Measurements from ENCODE around the gene THSD8.
"Not testable (repeated sequence)": the region's sequence is repeated elsewhere in the genome, so short reads cannot be mapped to it uniquely, and the experiment has no call there.

Gene THSD8

GRCh38 chr19:12793290-12794195 is 8.3 kb upstream of the THSD8 start:
- FAIRE-seq: peak; percentile 73

DNA sequence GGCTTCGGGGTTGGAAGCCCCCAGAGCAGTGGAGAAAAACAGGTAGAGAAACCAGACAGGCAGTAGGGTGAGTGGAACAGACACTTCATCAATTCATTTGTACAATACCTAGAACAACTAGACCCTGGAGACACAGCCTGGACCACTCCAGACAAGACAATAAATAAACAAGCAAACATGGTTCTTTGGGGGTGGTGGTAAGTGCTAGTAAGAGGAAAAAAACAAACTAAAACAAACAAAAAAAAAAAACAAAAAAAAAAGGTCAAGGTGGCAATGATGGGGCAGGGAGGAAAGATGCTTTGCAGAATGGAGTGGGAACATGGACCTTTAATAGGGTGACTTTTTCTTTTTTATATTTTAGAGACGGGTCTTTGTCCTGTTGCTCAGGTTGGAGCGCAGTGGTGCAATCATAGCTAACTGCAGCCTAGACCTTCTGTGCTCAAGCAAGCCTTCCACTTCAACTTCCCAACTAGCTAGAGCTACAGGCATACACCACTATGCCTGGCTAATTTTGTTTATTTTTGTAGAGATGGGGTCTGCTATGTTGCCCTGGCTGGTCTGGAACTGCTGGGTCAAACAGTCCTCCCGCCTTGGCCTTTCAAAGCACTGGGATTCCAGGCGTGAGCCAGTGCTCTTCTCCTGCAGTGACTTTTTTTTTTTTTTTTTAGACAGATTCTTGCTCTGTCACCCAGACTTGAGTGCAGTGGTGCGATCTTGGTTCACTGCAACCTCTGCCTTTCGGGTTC is 7.5 kb upstream of the THSD8 start:
- no peak for FAIRE-seq

DNA sequence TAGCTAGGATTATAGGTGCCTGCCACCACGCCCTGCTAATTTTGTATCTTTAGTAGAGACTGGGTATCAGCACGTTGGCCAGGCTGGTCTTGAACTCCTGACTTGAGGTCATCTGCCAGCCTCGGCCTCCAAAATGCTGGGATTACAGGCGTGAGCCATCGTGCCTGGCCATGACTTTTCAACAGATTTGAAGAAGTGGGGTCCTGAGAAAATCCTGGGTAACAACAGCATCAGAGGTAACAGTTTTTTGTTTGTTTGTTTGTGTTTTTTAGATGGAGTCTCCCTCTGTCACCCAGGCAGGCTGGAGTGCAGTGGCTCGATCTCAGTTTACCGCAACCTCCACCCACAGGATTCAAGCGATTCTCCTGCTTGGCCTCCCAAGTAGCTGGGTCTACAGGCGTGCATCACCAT is 6.9 kb upstream of the THSD8 start:
- FAIRE-seq: no peak

DNA sequence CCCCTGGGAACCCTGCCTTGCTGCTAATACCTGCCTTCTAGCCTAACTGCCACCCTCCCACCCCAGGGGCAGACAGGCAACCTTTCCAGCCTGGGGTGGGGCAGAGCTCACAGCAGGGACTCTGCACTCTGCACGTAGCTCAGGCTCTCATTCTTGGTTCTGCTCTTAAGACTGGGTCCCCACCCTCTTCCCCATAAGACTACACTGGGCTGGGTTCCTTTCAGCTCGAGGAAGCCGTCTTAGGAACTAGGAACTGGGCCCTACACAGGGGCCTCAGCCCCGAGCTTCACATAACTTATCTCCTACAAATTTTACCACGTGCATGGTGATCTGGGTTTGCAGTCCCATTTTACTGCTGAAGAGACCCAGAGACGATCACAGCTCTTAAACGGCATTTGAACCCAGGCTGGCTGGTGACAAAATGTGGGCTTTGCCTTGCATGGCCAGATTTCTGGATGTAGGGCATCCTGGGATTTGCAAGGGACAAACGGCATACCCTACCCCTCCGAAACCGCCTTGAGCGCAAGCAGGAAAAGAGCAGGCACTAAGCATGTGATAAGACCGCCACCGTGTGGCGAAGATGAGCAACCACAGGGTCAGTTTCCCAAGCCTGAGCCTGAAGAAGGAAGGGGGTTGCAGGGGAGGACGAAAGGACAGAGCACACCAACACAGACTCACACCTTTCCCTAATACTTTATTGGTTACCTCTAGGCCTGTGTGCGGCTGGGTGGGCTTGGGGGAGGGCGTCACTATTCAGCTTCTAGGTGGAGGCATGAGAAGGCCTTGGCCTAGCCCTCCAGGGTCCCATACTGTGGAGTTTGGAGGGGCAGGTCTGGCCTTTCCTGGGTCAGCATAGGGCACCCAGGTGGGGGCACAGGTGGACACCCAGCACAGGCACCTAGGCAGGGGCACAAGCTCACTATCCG is 5.5 kb upstream of the THSD8 start:
- FAIRE-seq: peak; percentile 91

GRCh38 chr19:12797141-12797587 is 4.7 kb upstream of the THSD8 start:
- no peak for FAIRE-seq

DNA sequence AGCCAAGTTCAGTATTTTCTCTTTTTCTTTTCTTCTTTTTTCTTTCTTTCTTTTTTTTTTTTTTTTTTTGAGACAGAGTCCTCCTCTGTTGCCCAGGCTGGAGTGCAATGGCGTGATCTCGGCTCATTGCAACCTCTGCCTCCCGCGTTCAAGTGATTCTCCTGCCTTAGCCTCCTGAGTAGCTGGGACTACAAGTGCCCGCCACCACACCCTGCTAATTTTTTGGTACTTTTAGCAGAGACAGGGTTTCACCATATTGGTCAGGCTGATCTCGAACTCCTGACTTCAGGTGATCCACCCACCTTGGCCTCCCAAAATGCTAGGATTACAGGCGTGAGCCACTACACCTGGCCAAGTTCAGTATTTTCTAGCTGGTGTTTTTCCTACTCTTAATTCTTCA is 4.3 kb upstream of the THSD8 start:
- FAIRE-seq: not testable (repeated sequence)

GRCh38 chr19:12799742-12800465 is 2.0 kb upstream of the THSD8 start:
- no peak for FAIRE-seq

GRCh38 chr19:12800466-12800770 is 1.5 kb upstream of the THSD8 start:
- no peak for FAIRE-seq

DNA sequence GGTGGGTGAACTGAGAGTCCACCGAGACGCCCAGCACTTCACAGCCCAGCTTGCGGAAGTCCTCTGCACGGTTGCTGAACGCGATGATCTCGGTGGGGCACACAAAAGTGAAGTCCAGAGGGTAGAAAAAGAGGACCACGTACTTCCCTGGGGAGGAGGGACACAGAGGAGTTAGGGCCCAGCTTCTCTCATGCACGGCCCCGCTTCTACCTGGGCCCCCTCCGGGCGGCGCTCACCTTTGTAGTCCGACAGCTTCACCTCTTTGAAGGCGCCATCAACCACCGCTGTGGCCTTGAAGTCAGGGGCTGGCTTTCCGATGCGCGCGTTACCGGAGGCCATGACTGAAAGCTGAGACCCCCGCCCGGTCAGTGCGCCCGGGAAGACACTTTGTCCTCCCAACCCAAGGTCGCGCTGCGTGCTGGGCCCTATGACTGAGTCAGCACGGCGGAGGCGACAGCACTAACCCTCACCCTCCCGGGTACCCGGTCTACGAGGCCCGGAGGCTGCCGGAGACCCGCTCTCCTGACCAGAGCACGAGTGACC is 875 bp upstream of the THSD8 start:
- FAIRE-seq: no peak

DNA sequence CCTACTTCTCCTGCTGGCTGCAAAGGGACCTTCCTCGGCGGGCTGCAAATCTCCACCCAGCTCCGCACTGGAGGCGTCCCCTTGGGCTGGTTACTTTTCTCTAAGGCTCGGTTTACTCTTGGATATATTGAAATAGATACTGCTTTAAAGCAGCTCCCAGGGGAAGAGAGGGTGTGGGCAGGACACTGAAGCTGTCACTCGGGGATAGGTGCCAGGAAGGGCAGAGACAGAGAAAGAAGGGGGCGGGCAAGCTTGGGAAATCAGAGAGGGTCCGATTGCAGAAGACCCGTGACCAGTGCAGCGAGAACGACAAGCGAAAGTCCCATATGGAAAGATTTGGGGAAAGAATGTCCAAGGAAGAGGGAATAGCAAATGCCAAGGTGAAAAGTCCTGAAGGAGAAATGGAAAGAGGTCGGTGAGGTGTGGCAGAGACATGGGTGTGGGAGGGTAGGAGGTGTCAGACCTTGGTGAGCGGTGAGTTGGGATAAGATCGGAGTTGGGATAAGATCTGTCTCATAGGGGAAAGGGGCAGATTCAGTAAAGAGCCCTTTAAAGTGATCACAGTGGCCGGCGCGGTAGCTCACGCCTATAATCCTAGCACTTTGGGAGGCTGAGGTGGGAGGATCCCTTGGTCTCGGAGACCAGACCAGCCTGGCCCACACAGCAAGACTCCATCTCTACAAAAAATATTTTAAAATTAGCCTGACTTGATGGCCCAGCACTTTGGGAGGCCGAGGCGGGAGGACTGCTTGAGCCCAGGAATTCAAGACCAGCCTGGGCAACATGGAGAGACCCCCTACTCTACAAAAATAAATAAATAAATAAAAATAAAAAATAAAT is 618 bp downstream of the THSD8 start:
- no peak for FAIRE-seq

DNA sequence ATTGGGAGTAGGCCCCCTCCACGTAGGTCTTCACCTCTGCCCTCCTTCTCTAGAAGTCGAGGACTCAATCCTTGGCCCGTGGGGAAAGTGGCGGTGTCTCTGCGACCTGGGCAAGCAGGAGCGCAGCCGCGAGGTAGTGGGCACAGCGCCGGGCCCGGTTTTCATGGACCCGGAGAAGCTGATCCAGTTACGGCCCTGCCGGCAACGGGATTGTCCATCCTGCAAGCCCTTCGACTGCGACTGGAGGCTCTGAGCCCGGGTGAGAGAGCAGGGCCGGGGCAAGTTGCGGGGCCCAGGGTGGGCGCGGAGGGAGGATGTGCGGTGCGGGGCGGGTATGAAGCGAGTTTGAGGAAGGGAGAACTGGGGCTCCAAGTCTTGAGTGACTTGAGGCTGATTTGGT is 2.2 kb downstream of the THSD8 start:
- FAIRE-seq: no peak

DNA sequence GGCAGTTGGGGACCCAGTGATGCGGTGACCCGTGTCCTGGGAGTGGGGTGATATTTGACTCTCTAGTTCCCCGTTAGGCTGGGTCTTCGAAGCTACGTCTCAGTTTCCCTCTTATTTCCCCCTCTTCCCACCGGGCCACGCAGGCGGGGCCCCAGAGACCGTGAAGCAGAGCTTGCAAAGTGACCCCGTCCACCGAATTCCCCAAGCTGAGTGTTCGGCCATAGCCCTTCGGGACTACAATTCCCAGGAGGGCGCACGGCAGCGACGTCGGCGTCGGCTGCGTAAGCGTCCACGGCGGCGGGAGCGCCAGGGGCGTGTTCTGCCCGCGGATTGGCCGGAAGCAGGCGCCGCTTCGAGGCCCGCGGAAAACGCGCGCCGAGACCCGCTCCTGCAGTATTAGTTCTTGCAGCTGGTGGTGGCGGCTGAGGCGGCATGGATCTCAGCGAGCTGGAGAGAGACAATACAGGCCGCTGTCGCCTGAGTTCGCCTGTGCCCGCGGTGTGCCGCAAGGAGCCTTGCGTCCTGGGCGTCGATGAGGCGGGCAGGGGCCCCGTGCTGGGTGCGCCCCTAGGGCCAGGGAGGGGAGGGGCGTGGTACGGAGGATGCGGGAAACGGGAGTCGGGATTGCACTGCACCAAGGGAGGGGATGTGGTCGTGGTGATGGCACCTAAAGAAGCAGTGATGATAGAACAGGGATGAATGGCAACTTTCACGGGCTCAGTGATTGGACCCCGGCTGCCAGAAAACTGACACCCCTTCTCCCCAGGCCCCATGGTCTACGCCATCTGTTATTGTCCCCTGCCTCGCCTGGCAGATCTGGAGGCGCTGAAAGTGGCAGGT is 4.6 kb downstream of the THSD8 start, which contains the start of gene RNASEH2A:
Gene RNASEH2A (plus strand): TSS at position 343 of the 840 bp plus-strand sequence. CDS start 90 bp downstream, at position 433.
- FAIRE-seq: peak; percentile 11

DNA sequence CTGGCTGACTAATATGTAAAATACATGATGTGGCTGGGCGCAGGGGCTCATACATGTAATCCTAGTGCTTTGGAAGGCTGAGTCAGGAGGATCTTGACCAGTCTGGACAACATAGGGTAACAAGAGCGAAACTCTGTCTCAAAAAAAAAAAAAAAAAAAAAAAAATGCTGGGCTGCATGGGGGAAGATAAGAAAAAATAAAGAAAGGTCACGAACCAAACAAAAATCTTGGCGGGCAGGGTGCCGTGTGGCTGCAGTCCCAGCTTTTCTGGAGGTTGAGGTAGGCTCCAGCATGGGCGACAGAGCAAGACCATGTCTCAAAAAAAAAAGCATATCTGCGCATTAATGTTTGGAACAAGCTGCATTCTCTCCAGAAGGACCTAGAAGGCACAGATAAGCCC is 13.2 kb downstream of the THSD8 start:
- FAIRE-seq: no peak

- FAIRE-seq: not testable (repeated sequence)
Measured at GRCh38 chr19:12817188-12817587, 15.3 kb downstream of the THSD8 start.

- FAIRE-seq: not testable (repeated sequence)
Measured at GRCh38 chr19:12817810-12818209, 15.9 kb downstream of the THSD8 start.

DNA sequence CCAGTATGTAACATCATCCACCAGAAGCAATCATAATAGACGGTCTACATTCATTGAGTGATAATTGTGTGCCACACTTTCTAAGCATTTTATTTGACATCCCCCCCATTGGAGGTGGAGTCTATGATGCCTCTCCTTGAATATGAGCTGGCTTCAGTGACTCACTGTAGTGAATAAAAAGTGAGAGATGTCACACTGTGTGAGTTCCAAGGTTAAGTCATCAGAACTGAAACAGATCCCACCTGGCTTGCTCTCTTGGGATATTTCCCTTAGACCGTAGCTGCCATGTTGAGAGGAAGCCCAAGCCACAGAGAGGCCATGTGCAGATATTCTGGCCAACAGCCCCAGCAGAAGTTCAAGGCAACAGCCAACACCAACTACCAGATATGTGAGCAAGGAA is 19.9 kb downstream of the THSD8 start:
- no peak for FAIRE-seq

GRCh38 chr19:12825254-12826131 is 23.6 kb downstream of the THSD8 start:
- no peak for FAIRE-seq

DNA sequence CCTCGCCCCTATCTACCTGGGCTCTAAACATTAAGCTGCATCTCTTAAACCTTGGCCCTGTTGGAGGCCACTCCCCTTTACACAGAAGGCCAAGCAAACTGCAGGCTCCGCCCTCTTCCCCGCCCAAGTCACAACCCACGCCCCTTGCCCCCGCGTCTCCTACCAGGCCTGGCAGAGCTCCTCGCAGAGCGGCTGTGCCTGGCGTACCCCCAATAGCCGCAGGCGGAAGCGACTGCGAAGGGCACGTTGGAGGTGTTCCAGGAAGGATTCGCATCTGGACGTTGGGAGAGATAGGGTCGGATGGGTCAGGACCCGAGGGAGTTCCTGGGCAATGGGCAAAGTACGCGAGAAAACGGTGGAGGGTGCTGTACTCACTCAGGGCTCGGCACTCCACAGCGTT is 26.6 kb downstream of the THSD8 start:
- no peak for FAIRE-seq

DNA sequence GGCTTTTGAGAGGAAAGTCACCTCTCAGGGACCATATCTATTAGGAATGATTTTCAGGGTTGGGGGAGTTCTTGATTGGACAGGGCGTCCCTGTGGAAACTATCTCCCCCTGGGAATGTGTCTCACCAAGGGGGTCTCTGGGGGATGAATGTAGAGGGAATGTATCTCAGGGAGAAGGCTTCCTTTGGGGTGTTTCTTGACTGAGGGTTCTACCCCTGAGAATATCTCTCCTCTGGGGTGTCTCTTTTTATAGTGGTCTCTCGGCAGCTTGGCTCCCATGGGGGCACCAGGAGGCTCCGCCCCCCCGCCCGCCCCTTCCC is 31.5 kb downstream of the THSD8 start:
- no peak for FAIRE-seq

Data from G401.6 (cell line).